ENCODE measurements around the gene IFNB1. TPM values are rescaled to one million over a fixed set of nuclear protein-coding genes. Genes with fewer than 3 reads are reported as not detected.

The IFNB1 gene
- total RNA-seq, 1 experiment from 2014 or later: not detected

- H3K79me1 ChIP-seq (ENCODE audit: insufficient read depth, low read depth, low read length, poor library complexity, severe bottlenecking): no peaks in the 10 kb centered on the region
- no peaks in the 10 kb centered on the region for H3K9me3 ChIP-seq (ENCODE audit: control insufficient read depth, low read depth, low read length)
- no peak overlapping the region for H3K18ac ChIP-seq (ENCODE audit: insufficient read length, low read depth, low read length)
- Mint-ChIP-seq H3K27me3 (ENCODE audit: low read depth) (no peaks in the 10 kb centered on the region; the same call in 1 of the 2 replicates), H3K27ac (no peak overlapping the region), H3K4me3 (no peak overlapping the region), H3K9me3 (no peaks in the 10 kb centered on the region), H3K4me1 (no peaks in the 10 kb centered on the region), H3K36me3 (ENCODE audit: insufficient read depth in 1 of 3, low read depth in 3 of 3) (no peaks in the 10 kb centered on the region)
- TF ChIP-seq, protein P1, sequence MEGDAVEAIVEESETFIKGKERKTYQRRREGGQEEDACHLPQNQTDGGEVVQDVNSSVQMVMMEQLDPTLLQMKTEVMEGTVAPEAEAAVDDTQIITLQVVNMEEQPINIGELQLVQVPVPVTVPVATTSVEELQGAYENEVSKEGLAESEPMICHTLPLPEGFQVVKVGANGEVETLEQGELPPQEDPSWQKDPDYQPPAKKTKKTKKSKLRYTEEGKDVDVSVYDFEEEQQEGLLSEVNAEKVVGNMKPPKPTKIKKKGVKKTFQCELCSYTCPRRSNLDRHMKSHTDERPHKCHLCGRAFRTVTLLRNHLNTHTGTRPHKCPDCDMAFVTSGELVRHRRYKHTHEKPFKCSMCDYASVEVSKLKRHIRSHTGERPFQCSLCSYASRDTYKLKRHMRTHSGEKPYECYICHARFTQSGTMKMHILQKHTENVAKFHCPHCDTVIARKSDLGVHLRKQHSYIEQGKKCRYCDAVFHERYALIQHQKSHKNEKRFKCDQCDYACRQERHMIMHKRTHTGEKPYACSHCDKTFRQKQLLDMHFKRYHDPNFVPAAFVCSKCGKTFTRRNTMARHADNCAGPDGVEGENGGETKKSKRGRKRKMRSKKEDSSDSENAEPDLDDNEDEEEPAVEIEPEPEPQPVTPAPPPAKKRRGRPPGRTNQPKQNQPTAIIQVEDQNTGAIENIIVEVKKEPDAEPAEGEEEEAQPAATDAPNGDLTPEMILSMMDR (conservative IDR thresholded peaks at IDR 0.05): no peak
- H2BK20ac ChIP-seq (ENCODE audit: low read depth, low read length, poor library complexity, severe bottlenecking): no peak overlapping the region
- H3K27ac ChIP-seq (ENCODE audit: insufficient read length, low read depth, low read length): no peak overlapping the region
- no peaks in the 10 kb centered on the region for H3K23me2 ChIP-seq (ENCODE audit: insufficient read length, low read depth, low read length, poor library complexity, severe bottlenecking)
- no peak overlapping the region for H2BK12ac ChIP-seq (ENCODE audit: insufficient read length, low read depth, low read length)
- no peak overlapping the region for H4K8ac ChIP-seq (replicated peaks; ENCODE audit: insufficient read length, low read depth, low read length)
- H3K9ac ChIP-seq (ENCODE audit: extremely low read depth, insufficient read length, low read length): no peak overlapping the region
- no peak overlapping the region for H4K5ac ChIP-seq (ENCODE audit: insufficient read length, low read depth, low read length)
- H2AK5ac ChIP-seq (ENCODE audit: insufficient read length, low read length): no peak overlapping the region
- H3K4ac ChIP-seq (ENCODE audit: low read depth, low read length): no peak overlapping the region
- H3K79me2 ChIP-seq (ENCODE audit: insufficient read depth, low read length): no peaks in the 10 kb centered on the region
- H3K56ac ChIP-seq (ENCODE audit: insufficient read length, low read depth, low read length): no peak overlapping the region
- no peak overlapping the region for H2AFZ ChIP-seq (ENCODE audit: low read length)
- no peak overlapping the region for H2BK120ac ChIP-seq (ENCODE audit: low read depth, low read length, poor library complexity, severe bottlenecking)
- H3K23ac ChIP-seq (ENCODE audit: insufficient read length, low read depth, low read length): no peak overlapping the region
- H4K20me1 ChIP-seq (ENCODE audit: control insufficient read depth, insufficient read depth, insufficient read length): no peaks in the 10 kb centered on the region
- WGBS (ENCODE audit: extremely low coverage, insufficient read length, low lambda C conversion rate): no CpG with 5 or more reads among the region's 2 CpGs
- H2BK5ac ChIP-seq (ENCODE audit: insufficient read length, low read length): no peak overlapping the region
- no peaks in the 10 kb centered on the region for H3K27me3 ChIP-seq (ENCODE audit: insufficient read depth, low read length)
- no peak overlapping the region for H4K91ac ChIP-seq (ENCODE audit: insufficient read length, low read depth, low read length)
- H2BK15ac ChIP-seq (ENCODE audit: low read depth, low read length): no peak overlapping the region
- no peak overlapping the region for H3T11ph ChIP-seq (ENCODE audit: low read length)
- H3K14ac ChIP-seq (ENCODE audit: insufficient read depth, low read length): no peak overlapping the region
- no peaks in the 10 kb centered on the region for H3K4me1 ChIP-seq (ENCODE audit: insufficient read depth, low read length)
- H3K4me2 ChIP-seq (ENCODE audit: insufficient read depth, insufficient read length, low read length): no peak overlapping the region
- no peak for DNase-seq
Measured at GRCh38 chr9:21121079-21121478, 43.3 kb upstream of the IFNB1 start.

All from H9 (cell line).